ENCODE measurements around the gene MUC5B. TPM values are rescaled to one million over a fixed set of nuclear protein-coding genes. Genes with fewer than 3 reads are reported as not detected.

The MUC5B gene
- total RNA-seq, 1 experiment from 2014 or later: 1.6 TPM

DNA sequence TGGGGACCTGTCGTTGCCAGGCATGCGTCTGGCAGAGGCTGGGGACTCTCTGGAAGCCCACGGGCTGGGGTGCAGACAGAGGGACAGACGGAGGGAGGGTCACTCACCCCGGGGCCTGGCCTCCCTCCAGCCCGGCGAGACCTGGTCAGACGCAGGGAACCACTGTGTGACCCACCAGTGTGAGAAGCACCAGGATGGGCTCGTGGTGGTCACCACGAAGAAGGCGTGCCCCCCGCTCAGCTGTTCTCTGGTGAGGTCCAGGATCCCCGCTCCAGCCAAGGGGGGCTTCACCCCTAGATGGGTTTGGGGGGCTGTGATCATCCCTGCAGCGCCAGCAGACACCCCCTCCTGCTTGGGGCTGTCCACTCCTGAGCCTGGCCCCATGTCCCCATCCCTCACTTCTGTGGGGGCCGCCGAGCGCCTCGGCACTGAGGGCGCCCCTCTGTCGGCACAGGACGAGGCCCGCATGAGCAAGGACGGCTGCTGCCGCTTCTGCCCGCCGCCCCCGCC, 23.6 kb upstream of the MUC5B start:
- no peaks in the 10 kb centered on the region for H3K4me1 Mint-ChIP-seq
- no peaks in the 10 kb centered on the region for H3K36me3 Mint-ChIP-seq
- no peak overlapping the region for H3K27ac Mint-ChIP-seq
- H3K4me3 Mint-ChIP-seq: no peak overlapping the region
- ChIA-PET CTCF (interaction anchor here (0.8 to 1.7 kb wide), 3 partner anchors 24 to 255 kb away, joined by 3 to 5 read pairs (median 3); no protein-coding TSS in a partner anchor), POLR2A (no interaction called here)
- TF ChIP-seq, protein P1, sequence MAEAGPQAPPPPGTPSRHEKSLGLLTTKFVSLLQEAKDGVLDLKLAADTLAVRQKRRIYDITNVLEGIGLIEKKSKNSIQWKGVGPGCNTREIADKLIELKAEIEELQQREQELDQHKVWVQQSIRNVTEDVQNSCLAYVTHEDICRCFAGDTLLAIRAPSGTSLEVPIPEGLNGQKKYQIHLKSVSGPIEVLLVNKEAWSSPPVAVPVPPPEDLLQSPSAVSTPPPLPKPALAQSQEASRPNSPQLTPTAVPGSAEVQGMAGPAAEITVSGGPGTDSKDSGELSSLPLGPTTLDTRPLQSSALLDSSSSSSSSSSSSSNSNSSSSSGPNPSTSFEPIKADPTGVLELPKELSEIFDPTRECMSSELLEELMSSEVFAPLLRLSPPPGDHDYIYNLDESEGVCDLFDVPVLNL (CRISPR knock-in tag; IDR thresholded peaks at IDR 0.05; ENCODE audit: borderline replicate concordance, low read depth): no peak
- TF ChIP-seq HMGA2 (CRISPR knock-in tag; IDR thresholded peaks at IDR 0.05): no peak
- TF ChIP-seq, protein P2, sequence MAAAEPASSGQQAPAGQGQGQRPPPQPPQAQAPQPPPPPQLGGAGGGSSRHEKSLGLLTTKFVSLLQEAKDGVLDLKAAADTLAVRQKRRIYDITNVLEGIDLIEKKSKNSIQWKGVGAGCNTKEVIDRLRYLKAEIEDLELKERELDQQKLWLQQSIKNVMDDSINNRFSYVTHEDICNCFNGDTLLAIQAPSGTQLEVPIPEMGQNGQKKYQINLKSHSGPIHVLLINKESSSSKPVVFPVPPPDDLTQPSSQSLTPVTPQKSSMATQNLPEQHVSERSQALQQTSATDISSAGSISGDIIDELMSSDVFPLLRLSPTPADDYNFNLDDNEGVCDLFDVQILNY (CRISPR knock-in tag; IDR thresholded peaks at IDR 0.05): no peak
- TF ChIP-seq CREM (CRISPR knock-in tag; IDR thresholded peaks at IDR 0.05): no peak
- TF ChIP-seq, protein P3, sequence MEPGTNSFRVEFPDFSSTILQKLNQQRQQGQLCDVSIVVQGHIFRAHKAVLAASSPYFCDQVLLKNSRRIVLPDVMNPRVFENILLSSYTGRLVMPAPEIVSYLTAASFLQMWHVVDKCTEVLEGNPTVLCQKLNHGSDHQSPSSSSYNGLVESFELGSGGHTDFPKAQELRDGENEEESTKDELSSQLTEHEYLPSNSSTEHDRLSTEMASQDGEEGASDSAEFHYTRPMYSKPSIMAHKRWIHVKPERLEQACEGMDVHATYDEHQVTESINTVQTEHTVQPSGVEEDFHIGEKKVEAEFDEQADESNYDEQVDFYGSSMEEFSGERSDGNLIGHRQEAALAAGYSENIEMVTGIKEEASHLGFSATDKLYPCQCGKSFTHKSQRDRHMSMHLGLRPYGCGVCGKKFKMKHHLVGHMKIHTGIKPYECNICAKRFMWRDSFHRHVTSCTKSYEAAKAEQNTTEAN (CRISPR knock-in tag; IDR thresholded peaks at IDR 0.05): no peak
- no peak for TF ChIP-seq TEAD4 (CRISPR knock-in tag; IDR thresholded peaks at IDR 0.05)
- no peak for TF ChIP-seq GRHL2 (CRISPR knock-in tag; IDR thresholded peaks at IDR 0.05; ENCODE audit: insufficient replicate concordance, severe bottlenecking)
- no peak for TF ChIP-seq EMX1 (CRISPR knock-in tag; IDR thresholded peaks at IDR 0.05)
- no peak for TF ChIP-seq ETV6 (CRISPR knock-in tag; IDR thresholded peaks at IDR 0.05)
- TF ChIP-seq, protein P4, sequence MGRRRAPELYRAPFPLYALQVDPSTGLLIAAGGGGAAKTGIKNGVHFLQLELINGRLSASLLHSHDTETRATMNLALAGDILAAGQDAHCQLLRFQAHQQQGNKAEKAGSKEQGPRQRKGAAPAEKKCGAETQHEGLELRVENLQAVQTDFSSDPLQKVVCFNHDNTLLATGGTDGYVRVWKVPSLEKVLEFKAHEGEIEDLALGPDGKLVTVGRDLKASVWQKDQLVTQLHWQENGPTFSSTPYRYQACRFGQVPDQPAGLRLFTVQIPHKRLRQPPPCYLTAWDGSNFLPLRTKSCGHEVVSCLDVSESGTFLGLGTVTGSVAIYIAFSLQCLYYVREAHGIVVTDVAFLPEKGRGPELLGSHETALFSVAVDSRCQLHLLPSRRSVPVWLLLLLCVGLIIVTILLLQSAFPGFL (CRISPR knock-in tag; IDR thresholded peaks at IDR 0.05; ENCODE audit: borderline replicate concordance): no peak
- TF ChIP-seq ELF4 (CRISPR knock-in tag; IDR thresholded peaks at IDR 0.05; ENCODE audit: low read depth): no peak
- TF ChIP-seq, protein P5, sequence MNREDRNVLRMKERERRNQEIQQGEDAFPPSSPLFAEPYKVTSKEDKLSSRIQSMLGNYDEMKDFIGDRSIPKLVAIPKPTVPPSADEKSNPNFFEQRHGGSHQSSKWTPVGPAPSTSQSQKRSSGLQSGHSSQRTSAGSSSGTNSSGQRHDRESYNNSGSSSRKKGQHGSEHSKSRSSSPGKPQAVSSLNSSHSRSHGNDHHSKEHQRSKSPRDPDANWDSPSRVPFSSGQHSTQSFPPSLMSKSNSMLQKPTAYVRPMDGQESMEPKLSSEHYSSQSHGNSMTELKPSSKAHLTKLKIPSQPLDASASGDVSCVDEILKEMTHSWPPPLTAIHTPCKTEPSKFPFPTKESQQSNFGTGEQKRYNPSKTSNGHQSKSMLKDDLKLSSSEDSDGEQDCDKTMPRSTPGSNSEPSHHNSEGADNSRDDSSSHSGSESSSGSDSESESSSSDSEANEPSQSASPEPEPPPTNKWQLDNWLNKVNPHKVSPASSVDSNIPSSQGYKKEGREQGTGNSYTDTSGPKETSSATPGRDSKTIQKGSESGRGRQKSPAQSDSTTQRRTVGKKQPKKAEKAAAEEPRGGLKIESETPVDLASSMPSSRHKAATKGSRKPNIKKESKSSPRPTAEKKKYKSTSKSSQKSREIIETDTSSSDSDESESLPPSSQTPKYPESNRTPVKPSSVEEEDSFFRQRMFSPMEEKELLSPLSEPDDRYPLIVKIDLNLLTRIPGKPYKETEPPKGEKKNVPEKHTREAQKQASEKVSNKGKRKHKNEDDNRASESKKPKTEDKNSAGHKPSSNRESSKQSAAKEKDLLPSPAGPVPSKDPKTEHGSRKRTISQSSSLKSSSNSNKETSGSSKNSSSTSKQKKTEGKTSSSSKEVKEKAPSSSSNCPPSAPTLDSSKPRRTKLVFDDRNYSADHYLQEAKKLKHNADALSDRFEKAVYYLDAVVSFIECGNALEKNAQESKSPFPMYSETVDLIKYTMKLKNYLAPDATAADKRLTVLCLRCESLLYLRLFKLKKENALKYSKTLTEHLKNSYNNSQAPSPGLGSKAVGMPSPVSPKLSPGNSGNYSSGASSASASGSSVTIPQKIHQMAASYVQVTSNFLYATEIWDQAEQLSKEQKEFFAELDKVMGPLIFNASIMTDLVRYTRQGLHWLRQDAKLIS (CRISPR knock-in tag; IDR thresholded peaks at IDR 0.05; ENCODE audit: borderline replicate concordance): no peak
- TF ChIP-seq MYBL2 (CRISPR knock-in tag; IDR thresholded peaks at IDR 0.05): no peak
- no peak for TF ChIP-seq PRRX2 (CRISPR knock-in tag; IDR thresholded peaks at IDR 0.05)
- no peak for TF ChIP-seq SOX15 (CRISPR knock-in tag; IDR thresholded peaks at IDR 0.05)
- no peak for TF ChIP-seq NR3C1 (CRISPR knock-in tag; conservative IDR thresholded peaks at IDR 0.05; ENCODE audit: low read depth)
- no peak for TF ChIP-seq IRF2 (CRISPR knock-in tag; IDR thresholded peaks at IDR 0.05; ENCODE audit: borderline replicate concordance, low read depth)
- TF ChIP-seq, protein P6, sequence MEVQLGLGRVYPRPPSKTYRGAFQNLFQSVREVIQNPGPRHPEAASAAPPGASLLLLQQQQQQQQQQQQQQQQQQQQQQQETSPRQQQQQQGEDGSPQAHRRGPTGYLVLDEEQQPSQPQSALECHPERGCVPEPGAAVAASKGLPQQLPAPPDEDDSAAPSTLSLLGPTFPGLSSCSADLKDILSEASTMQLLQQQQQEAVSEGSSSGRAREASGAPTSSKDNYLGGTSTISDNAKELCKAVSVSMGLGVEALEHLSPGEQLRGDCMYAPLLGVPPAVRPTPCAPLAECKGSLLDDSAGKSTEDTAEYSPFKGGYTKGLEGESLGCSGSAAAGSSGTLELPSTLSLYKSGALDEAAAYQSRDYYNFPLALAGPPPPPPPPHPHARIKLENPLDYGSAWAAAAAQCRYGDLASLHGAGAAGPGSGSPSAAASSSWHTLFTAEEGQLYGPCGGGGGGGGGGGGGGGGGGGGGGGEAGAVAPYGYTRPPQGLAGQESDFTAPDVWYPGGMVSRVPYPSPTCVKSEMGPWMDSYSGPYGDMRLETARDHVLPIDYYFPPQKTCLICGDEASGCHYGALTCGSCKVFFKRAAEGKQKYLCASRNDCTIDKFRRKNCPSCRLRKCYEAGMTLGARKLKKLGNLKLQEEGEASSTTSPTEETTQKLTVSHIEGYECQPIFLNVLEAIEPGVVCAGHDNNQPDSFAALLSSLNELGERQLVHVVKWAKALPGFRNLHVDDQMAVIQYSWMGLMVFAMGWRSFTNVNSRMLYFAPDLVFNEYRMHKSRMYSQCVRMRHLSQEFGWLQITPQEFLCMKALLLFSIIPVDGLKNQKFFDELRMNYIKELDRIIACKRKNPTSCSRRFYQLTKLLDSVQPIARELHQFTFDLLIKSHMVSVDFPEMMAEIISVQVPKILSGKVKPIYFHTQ (CRISPR knock-in tag; IDR thresholded peaks at IDR 0.05): no peak
- no peak for TF ChIP-seq FOXJ3 (CRISPR knock-in tag; IDR thresholded peaks at IDR 0.05; ENCODE audit: borderline replicate concordance)
- DNase-seq (ENCODE audit: low spot score) (no peak), ATAC-seq (no peak)
- H3K27me3 Mint-ChIP-seq (ENCODE audit: low read depth): no peaks in the 10 kb centered on the region
- H3K9me3 Mint-ChIP-seq: no peaks in the 10 kb centered on the region

Measured in WTC11 (cell line).